Trophoblast cell (in vitro differentiated cells and primary cell): ENCODE results near the gene PYDC1. TPM values are rescaled to one million over a fixed set of nuclear protein-coding genes. Genes with fewer than 3 reads are reported as not detected.
A peak's percentile ranks its signal among the peaks of the same experiment; 100 is the strongest.

Experiments
- DNase-seq, 2 donors: peaks; one replicate each; pipeline ENCODE4 v3.0.0-alpha.2; 2016
- H2AFZ ChIP-seq: 2 replicates; pipeline ENCODE4 v1.6.1; 2013; ENCODE audit warnings: low read length, moderate library complexity, mild to moderate bottlenecking; ENCODE audit not compliant: insufficient read depth, poor library complexity
- H2AK5ac ChIP-seq: 2 replicates; pipeline ENCODE4 v1.6.1; 2013; ENCODE audit warnings: mild to moderate bottlenecking, low read length
- H2BK120ac ChIP-seq: 2 replicates; pipeline ENCODE4 v1.6.1; 2013; ENCODE audit warnings: low read length, mild to moderate bottlenecking, moderate library complexity; ENCODE audit not compliant: insufficient read depth, poor library complexity
- H2BK12ac ChIP-seq: 2 replicates; pipeline ENCODE4 v1.6.1; 2013; ENCODE audit warnings: mild to moderate bottlenecking, low read length, moderate library complexity
- H2BK5ac ChIP-seq: 2 replicates; pipeline ENCODE4 v1.6.1; 2013; ENCODE audit warnings: low read length, low read depth, moderate library complexity, mild to moderate bottlenecking; ENCODE audit not compliant: poor library complexity
- H3K14ac ChIP-seq: 2 replicates; pipeline ENCODE4 v1.6.1; 2013; ENCODE audit warnings: mild to moderate bottlenecking, low read length
- H3K18ac ChIP-seq: 2 replicates; pipeline ENCODE4 v1.6.1; 2013; ENCODE audit warnings: mild to moderate bottlenecking, low read length
- H3K23ac ChIP-seq: 2 replicates; pipeline ENCODE4 v1.6.1; 2013; ENCODE audit warnings: low read length
- H3K27ac ChIP-seq: 2 replicates; pipeline ENCODE4 v1.5.1; 2013; ENCODE audit warnings: low read depth, mild to moderate bottlenecking, inconsistent platforms, low read length, moderate library complexity
- H3K27me3 ChIP-seq: 2 replicates; pipeline ENCODE4 v1.6.1; 2013; ENCODE audit warnings: inconsistent platforms, mild to moderate bottlenecking, low read length, moderate library complexity; ENCODE audit not compliant: insufficient read depth
- H3K36me3 ChIP-seq, 2 experiments: 1 replicate in 1 of 2; 2 replicates in 1 of 2; pipeline ENCODE4 v1.6.1; 2013; ENCODE audit warnings: low read length in 2 of 2, mild to moderate bottlenecking in 2 of 2, moderate library complexity in 1 of 2; ENCODE audit not compliant: insufficient read depth in 2 of 2, control insufficient read depth in 1 of 2
- H3K4ac ChIP-seq: 2 replicates; pipeline ENCODE4 v1.6.1; 2013; ENCODE audit warnings: low read depth, mild to moderate bottlenecking, low read length, moderate library complexity
- H3K4me1 ChIP-seq, 2 experiments: 1 replicate in 1 of 2; 2 replicates in 1 of 2; pipeline ENCODE4 v1.6.1; 2013; ENCODE audit warnings: low read length in 2 of 2, mild to moderate bottlenecking in 2 of 2, moderate library complexity in 1 of 2; ENCODE audit not compliant: insufficient read depth in 2 of 2, control insufficient read depth in 1 of 2
- H3K4me2 ChIP-seq: 2 replicates; pipeline ENCODE4 v1.6.1; 2013; ENCODE audit warnings: inconsistent platforms, mild to moderate bottlenecking, low read length, moderate library complexity
- H3K4me3 ChIP-seq: 2 replicates; pipeline ENCODE4 v1.5.1; 2013; ENCODE audit warnings: mild to moderate bottlenecking, low read depth, low read length, inconsistent platforms
- H3K79me1 ChIP-seq: one replicate; pipeline ENCODE4 v1.6.1; 2013; ENCODE audit warnings: low read length
- H3K79me2 ChIP-seq: 2 replicates; pipeline ENCODE4 v1.6.1; 2013; ENCODE audit warnings: low read length, mild to moderate bottlenecking; ENCODE audit not compliant: control insufficient read depth, insufficient read depth, poor library complexity
- H3K9ac ChIP-seq: 2 replicates; pipeline ENCODE4 v1.6.1; 2013; ENCODE audit warnings: mild to moderate bottlenecking, low read length
- H3K9me3 ChIP-seq: 2 replicates; pipeline ENCODE4 v1.6.1; 2013; ENCODE audit warnings: low read depth, mild to moderate bottlenecking, control low read depth, inconsistent platforms, low read length; ENCODE audit not compliant: insufficient read depth
- H4K12ac ChIP-seq: 2 replicates; pipeline ENCODE4 v1.6.1; 2013; ENCODE audit warnings: low read depth, mild to moderate bottlenecking, low read length, moderate library complexity
- H4K8ac ChIP-seq: 2 replicates; pipeline ENCODE4 v1.6.1; 2013; ENCODE audit warnings: low read depth, mild to moderate bottlenecking, low read length, moderate library complexity
- H4K91ac ChIP-seq: one replicate; pipeline ENCODE4 v1.6.1; 2013; ENCODE audit warnings: low read depth, mild to moderate bottlenecking, low read length, moderate library complexity
- WGBS: extraction: QIAGEN DNeasy Blood & Tissue Kit; methylation state at CpG from one replicate; pipeline ENCODE4 v1.1.7; 2013; ENCODE audit warnings: missing lambda C conversion rate; ENCODE audit not compliant: insufficient read length, insufficient coverage; ENCODE audit errors: extremely low coverage; 5-methylcytosine and 5-hydroxymethylcytosine counted together
- polyA plus RNA-seq: library from polyadenylated mRNA; stranded (reverse); fragments of 200-250 nt; gene quantifications from 2 replicates; pipeline ENCODE4 v1.2.3, GENCODE V29; 2013

Gene PYDC1
- not detected in 2 replicates for polyA plus RNA-seq

DNA sequence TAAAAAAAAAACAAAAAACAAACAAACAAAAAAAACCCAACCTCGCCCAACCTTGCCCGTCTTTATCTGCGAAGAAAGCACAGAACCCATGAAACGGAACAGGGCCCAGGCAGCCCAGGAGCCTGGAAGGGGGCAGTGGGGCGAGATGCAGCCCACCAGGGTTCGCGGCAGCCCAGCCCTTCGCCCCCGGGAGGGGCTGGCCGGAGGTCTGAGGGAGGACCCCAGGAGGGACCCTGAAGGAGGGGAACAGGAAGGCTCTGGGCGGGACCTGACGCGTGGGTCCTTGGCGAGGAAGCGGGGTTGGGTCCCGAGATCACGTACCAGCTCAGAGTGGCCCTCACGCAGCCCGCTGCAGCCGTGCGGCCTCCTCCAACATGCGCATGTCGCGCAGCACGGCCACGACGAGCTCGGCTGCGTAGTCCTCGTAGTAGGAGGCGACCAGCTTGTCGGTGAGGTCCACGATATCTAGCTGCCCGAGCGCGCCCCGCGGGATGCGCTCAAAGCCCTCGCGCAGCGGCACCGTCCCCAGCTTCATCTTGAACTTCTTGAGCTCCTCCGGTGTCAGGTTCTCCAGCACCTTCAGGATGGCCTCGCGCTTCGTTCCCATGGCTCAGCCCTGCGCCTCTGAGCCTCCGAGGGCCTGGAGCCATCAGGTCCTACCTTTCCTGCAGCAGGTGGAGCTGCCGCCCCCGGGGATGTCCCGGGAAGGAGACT, at the start of gene PYDC1:
Gene PYDC1, minus strand, starts transcription at position 714 of the 714 bp plus-strand sequence. Its CDS starts 107 bp downstream, at position 607.
- no peak within 1 kb of the TSS for H4K8ac ChIP-seq
- H3K79me1 ChIP-seq: no peaks in the 10 kb centered on the region
- no peak within 1 kb of the TSS for H4K91ac ChIP-seq
- no peak within 1 kb of the TSS for H3K4me2 ChIP-seq
- no peak within 1 kb of the TSS for H3K4ac ChIP-seq
- H3K79me2 ChIP-seq: no peaks in the 10 kb centered on the region
- H3K4me3 ChIP-seq: peak within 1 kb of the TSS; percentile 14
- no peaks in the 10 kb centered on the region for H3K36me3 ChIP-seq
- H2BK120ac ChIP-seq: no peak within 1 kb of the TSS
- H3K14ac ChIP-seq: no peak within 1 kb of the TSS
- peaks cover 7% of the 10 kb centered on the region for H3K9me3 ChIP-seq
- H2AK5ac ChIP-seq: no peak within 1 kb of the TSS
- H3K9ac ChIP-seq: no peak within 1 kb of the TSS
- peak within 1 kb of the TSS; percentile 67 for H3K23ac ChIP-seq
- H4K12ac ChIP-seq: no peak within 1 kb of the TSS
- H3K27me3 ChIP-seq: peaks cover 45% of the 10 kb centered on the region
- peaks cover 5 to 9% of the 10 kb centered on the region in 2 experiments for H3K4me1 ChIP-seq
- no CpG with 5 or more reads among the region's 52 CpGs for WGBS
- H3K18ac ChIP-seq: no peak within 1 kb of the TSS
- no peak within 1 kb of the TSS for H2BK12ac ChIP-seq
- no peak for DNase-seq
- H3K27ac ChIP-seq: no peak within 1 kb of the TSS
- H2BK5ac ChIP-seq: no peak within 1 kb of the TSS
- no peak within 1 kb of the TSS for H2AFZ ChIP-seq

DNA sequence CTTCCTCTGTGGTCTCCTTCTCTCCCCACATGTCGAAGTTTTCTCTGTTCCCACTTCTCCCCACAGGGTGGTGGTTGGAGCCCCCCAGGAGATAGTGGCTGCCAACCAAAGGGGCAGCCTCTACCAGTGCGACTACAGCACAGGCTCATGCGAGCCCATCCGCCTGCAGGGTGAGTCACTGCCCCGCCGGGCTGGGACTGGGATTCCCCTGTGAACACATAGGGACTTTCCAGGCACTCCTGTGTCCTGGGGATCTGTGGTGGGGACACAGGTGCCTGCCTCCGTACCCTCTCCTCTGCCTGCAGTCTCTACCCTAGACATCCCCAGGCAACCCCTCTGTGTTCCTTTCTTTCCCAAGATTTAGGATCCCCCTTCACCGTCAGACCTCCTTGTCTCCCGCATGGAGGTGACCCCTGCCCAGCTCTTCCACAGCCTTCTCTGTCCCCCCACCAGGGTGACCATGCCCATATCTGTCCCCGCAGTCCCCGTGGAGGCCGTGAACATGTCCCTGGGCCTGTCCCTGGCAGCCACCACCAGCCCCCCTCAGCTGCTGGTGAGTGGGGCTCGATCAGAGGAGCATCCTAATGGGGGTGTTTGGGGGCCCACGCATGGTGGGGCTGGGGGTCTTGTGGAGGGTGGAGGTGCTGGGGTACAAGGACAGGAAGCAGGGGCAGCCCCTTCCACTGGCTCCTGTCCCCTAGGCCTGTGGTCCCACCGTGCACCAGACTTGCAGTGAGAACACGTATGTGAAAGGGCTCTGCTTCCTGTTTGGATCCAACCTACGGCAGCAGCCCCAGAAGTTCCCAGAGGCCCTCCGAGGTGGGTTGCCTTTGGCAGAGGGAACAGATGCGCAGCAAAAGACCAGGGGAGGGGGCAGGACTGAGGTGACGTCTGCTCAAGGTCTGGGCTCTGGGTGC, 48.7 kb upstream of the PYDC1 start:
- Histone ChIP-seq H3K14ac (no peak overlapping the region), H3K79me1 (no peaks in the 10 kb centered on the region), H3K4ac (no peak overlapping the region), H3K27ac (no peak overlapping the region), H3K9me3 (no peaks in the 10 kb centered on the region), H2AK5ac (no peak overlapping the region), H3K18ac (no peak overlapping the region), H4K8ac (no peak overlapping the region), H3K4me3 (no peak overlapping the region), H4K12ac (no peak overlapping the region), H3K27me3 (no peaks in the 10 kb centered on the region), H2BK120ac (no peak overlapping the region), H3K23ac (no peak overlapping the region), H3K4me2 (no peak overlapping the region), H3K79me2 (no peaks in the 10 kb centered on the region), H2BK12ac (no peak overlapping the region), H3K9ac (no peak overlapping the region), H3K36me3 (no peaks in the 10 kb centered on the region), H3K4me1 (no peaks in the 10 kb centered on the region), H2BK5ac (no peak overlapping the region), H4K91ac (no peak overlapping the region), H2AFZ (no peak overlapping the region)
- peak; percentile 69 to 81 for DNase-seq
- no CpG with 5 or more reads among the region's 20 CpGs for WGBS

DNA sequence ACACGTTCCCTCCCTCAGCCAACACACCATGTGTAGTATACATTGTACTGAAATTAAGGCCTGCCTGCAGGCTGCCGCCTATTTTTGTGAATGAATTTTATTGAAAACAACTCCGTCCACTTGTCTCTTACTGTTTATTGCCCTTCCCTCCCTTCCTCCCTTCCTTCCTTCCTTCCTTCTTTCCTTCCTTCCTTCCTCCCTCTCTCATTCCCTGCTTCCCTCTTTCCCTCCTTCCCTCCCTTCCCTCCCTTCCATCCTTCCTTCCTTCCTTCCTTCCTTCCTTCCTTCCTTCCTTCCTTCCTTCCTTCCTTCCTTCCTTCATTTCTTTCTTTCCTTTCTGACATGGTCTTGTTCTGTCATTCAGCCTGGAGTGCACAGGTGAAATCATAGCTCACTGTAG, 45.1 kb upstream of the PYDC1 start:
- no CpG with 5 or more reads among the region's 3 CpGs for WGBS
- H2BK12ac ChIP-seq: no peak overlapping the region
- H2BK120ac ChIP-seq: no peak overlapping the region

DNA sequence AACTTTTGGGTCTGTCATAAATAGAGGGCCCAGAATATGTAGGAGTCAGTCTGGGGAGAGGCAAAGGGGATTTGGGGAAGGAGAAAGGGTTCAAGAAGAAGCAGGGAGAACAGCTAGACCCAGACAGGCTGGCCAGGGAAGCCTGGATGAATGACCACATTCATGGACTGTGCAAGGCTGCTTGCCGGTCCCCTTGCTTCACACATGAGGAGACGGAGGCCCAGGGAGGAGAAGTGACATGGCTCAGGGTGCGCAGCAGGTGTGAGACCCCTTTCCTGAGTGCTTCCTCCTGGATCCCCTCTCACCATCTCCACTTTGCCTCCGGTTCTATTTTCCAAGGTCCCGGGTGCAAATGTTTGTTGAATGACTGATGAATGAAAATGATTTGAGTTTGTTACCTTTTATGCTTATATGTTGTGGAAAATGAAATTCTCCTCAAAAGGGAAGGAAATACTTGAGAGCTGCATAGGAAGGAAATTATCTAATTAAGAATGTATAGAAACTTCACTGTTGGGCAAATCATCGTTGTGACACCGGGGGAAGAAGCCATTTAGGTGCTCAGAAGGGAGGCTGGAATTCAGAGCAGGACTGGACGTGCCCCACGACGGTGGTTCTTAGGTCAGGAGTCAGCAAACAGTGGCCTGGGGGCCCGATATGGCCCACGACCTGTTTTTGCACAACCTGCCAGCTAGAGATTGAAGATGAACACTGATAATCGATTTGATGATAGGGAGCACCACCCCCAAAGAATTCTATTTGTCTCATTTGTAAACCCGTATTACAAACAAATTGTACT, 43.4 kb upstream of the PYDC1 start:
- no peak overlapping the region for H4K12ac ChIP-seq
- no peak overlapping the region for H3K18ac ChIP-seq
- no peak overlapping the region for H2BK12ac ChIP-seq
- H2AFZ ChIP-seq: no peak overlapping the region
- H3K4me1 ChIP-seq: no peaks in the 10 kb centered on the region
- H3K79me2 ChIP-seq: no peaks in the 10 kb centered on the region
- H3K9ac ChIP-seq: no peak overlapping the region
- H2BK5ac ChIP-seq: no peak overlapping the region
- H3K36me3 ChIP-seq: no peaks in the 10 kb centered on the region
- no peak overlapping the region for H3K27ac ChIP-seq
- no peak overlapping the region for H4K8ac ChIP-seq
- H3K4me3 ChIP-seq: no peak overlapping the region
- H2AK5ac ChIP-seq: no peak overlapping the region
- WGBS: no CpG with 5 or more reads among the region's 14 CpGs
- no peak overlapping the region for H3K23ac ChIP-seq
- no peak overlapping the region for H3K4ac ChIP-seq
- no peak overlapping the region for H4K91ac ChIP-seq
- H2BK120ac ChIP-seq: no peak overlapping the region
- no peaks in the 10 kb centered on the region for H3K79me1 ChIP-seq
- no peak overlapping the region for H3K4me2 ChIP-seq
- no peaks in the 10 kb centered on the region for H3K27me3 ChIP-seq
- no peak overlapping the region for H3K14ac ChIP-seq
- peak in 1 of 2 donors; percentile 23 for DNase-seq
- no peaks in the 10 kb centered on the region for H3K9me3 ChIP-seq

More for the DNA sequence above, 45.1 kb upstream of the PYDC1 start:
- no peak for DNase-seq
- Histone ChIP-seq H3K79me1 (no peaks in the 10 kb centered on the region), H2AK5ac (no peak overlapping the region), H2BK5ac (no peak overlapping the region), H3K4ac (no peak overlapping the region), H3K4me3 (no peak overlapping the region), H2AFZ (no peak overlapping the region), H3K14ac (no peak overlapping the region), H4K12ac (no peak overlapping the region), H3K27me3 (no peaks in the 10 kb centered on the region), H3K27ac (no peak overlapping the region), H3K4me1 (no peaks in the 10 kb centered on the region), H3K36me3 (no peaks in the 10 kb centered on the region), H3K9me3 (no peaks in the 10 kb centered on the region), H3K79me2 (no peaks in the 10 kb centered on the region), H4K8ac (no peak overlapping the region), H3K4me2 (no peak overlapping the region), H3K9ac (no peak overlapping the region), H3K18ac (no peak overlapping the region), H4K91ac (no peak overlapping the region), H3K23ac (no peak overlapping the region)
